ENCODE data around the gene P3H3. TPM values are rescaled to one million over a fixed set of nuclear protein-coding genes. Genes with fewer than 3 reads are reported as not detected.

The P3H3 gene
- total RNA-seq, 4 donors from 2014 or later, result 0.66 to 4.7 (median 1.5) TPM

DNA sequence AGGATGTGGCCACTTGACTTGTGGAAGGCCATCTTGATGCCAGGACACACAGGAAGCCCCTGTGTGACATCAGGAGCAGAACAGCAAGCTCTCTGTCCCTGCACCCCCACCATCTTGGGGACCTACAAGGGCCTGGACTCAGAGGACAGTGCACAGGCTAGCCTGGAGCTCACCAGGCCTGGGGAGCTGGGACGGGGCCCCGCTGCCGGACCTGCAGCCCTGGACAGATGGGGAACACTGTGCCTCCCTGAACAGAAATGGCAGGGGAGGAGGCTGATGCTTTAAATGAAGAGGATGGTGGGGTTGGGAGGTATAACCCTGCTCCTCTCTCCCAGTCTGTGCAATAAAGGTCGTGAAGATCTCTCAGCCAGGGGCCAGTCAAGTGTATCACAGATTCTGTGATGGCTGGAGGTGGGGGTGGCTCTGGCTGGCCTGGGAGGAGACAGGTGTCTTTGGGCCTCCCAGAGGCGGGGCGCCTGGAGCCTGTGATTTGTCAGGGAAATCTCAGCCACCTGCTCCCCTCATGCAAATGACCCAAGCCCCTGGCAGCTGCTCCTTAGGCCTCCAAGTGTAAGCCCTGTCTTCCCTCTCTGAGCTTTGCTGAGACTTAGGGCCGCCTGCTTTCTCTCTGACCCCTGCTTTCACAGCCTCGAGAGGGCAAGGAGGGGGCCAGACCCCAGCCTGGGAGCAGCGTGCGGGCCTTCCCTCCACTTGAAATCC is 11.4 kb downstream of the P3H3 start:
- no peak for DNase-seq
- ATAC-seq, result no peak
- in situ Hi-C loops (cut with MboI; ENCODE audit: low sequenced_read_pairs in 4 of 4), result loop anchor here in 1 of 4 donors (10.0 kb wide), 1 partner anchor 105 kb away; no protein-coding TSS in a partner anchor
- H3K36me3 ChIP-seq, result no peaks in the 10 kb centered on the region
- H3K9me3 ChIP-seq, result no peaks in the 10 kb centered on the region
- no peaks in the 10 kb centered on the region for H3K27me3 ChIP-seq
- intact Hi-C loops (cut with DNase I; ENCODE audit: low total_unique reads), result no loop called here
- TF ChIP-seq, protein P1, sequence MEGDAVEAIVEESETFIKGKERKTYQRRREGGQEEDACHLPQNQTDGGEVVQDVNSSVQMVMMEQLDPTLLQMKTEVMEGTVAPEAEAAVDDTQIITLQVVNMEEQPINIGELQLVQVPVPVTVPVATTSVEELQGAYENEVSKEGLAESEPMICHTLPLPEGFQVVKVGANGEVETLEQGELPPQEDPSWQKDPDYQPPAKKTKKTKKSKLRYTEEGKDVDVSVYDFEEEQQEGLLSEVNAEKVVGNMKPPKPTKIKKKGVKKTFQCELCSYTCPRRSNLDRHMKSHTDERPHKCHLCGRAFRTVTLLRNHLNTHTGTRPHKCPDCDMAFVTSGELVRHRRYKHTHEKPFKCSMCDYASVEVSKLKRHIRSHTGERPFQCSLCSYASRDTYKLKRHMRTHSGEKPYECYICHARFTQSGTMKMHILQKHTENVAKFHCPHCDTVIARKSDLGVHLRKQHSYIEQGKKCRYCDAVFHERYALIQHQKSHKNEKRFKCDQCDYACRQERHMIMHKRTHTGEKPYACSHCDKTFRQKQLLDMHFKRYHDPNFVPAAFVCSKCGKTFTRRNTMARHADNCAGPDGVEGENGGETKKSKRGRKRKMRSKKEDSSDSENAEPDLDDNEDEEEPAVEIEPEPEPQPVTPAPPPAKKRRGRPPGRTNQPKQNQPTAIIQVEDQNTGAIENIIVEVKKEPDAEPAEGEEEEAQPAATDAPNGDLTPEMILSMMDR (IDR thresholded peaks at IDR 0.05 in 4 of 5, conservative IDR thresholded peaks at IDR 0.05 in 1 of 5), result no peak
- no peak for TF ChIP-seq POLR2A (IDR thresholded peaks at IDR 0.05)
- H3K4me3 ChIP-seq, result no peak overlapping the region
- no peaks in the 10 kb centered on the region for H3K4me1 ChIP-seq
- H3K27ac ChIP-seq, result no peak overlapping the region

DNA sequence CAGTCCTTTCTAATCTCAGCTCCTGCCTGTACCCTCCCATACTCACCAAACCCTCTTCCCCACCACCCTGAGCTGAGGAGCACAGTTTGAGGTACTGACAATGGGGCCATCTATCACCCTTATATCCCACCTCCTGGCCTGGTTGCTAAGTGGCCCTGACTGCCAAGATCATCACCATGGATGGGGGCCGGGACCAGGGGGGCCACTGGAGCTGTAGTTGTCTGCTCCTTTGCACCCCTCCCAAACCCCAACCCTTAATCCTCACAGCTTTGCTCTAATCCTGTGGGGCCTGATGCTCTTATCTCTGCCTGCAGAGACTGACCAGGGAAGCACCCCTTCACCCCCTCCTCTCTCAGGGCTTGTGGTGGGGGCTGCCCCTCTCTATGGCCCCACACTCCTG is 12.1 kb downstream of the P3H3 start:
- TF ChIP-seq POLR2A (IDR thresholded peaks at IDR 0.05), result no peak
- TF ChIP-seq, protein P1 (IDR thresholded peaks at IDR 0.05 in 4 of 5, conservative IDR thresholded peaks at IDR 0.05 in 1 of 5), result no peak
- Histone ChIP-seq H3K27me3 (no peaks in the 10 kb centered on the region), H3K9me3 (no peaks in the 10 kb centered on the region), H3K4me1 (no peaks in the 10 kb centered on the region), H3K27ac (no peak overlapping the region), H3K36me3 (no peaks in the 10 kb centered on the region), H3K4me3 (no peak overlapping the region)
- DNase-seq, result no peak
- intact Hi-C loops (cut with DNase I; ENCODE audit: low total_unique reads) (no loop called here), in situ Hi-C loops (cut with MboI; ENCODE audit: low sequenced_read_pairs in 4 of 4) (loop anchor here in 1 of 4 donors (10.0 kb wide), 1 partner anchor 106 kb away; no protein-coding TSS in a partner anchor)
- no peak for ATAC-seq

DNA sequence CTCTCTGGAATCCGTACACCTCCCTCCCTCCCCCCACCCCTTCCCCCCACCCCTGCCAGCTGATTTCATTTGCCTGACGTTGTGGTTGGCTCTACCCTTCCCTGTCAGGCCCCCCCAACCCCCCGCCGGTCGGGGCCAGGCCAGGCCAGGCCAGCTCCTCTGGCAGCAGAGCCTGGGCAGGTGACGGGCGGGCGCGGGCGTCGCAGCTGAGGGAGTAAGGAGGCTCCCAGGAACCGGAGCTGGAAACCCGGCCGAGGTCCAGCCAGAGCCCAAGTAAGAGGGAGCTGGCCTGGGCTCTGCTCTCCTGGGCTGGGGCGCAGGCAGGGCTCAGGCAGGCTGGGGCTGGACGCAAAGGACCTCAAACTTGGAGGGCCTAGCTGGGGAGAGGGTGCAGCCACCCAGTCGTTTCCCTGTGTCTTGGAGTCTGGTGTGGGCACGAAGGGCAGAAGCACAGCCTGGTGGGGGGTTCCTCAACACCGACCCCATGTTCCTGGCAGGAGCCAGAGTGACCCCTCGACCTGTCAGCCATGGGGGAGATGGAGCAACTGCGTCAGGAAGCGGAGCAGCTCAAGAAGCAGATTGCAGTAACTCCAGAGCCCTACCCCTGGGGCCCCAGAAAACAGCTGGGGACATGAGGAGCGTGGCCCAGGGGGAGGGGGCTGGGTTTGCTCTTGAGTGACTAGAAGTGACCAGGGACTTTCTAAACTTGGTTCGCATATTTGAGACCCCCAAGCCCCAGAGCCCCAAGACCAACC is 12.7 kb downstream of the P3H3 start, which contains the start of gene GNB3:
Gene GNB3, plus strand, starts transcription at position 165 of the 755 bp plus-strand sequence. Its CDS starts 363 bp downstream, at position 528.
- ATAC-seq (no peak), DNase-seq (no peak)
- H3K9me3 ChIP-seq, result no peaks in the 10 kb centered on the region
- no peaks in the 10 kb centered on the region for H3K4me1 ChIP-seq
- H3K27me3 ChIP-seq, result no peaks in the 10 kb centered on the region
- TF ChIP-seq, protein P1 (IDR thresholded peaks at IDR 0.05 in 4 of 5, conservative IDR thresholded peaks at IDR 0.05 in 1 of 5), result no peak
- TF ChIP-seq POLR2A (IDR thresholded peaks at IDR 0.05), result no peak
- intact Hi-C loops (cut with DNase I; ENCODE audit: low total_unique reads), result no loop called here
- in situ Hi-C loops (cut with MboI; ENCODE audit: low sequenced_read_pairs in 4 of 4), result loop anchor here in 1 of 4 donors (10.0 kb wide), 1 partner anchor 106 kb away; no protein-coding TSS in a partner anchor
- H3K4me3 ChIP-seq, result no peak within 1 kb of the TSS
- H3K36me3 ChIP-seq, result no peaks in the 10 kb centered on the region
- H3K27ac ChIP-seq, result no peak within 1 kb of the TSS

DNA sequence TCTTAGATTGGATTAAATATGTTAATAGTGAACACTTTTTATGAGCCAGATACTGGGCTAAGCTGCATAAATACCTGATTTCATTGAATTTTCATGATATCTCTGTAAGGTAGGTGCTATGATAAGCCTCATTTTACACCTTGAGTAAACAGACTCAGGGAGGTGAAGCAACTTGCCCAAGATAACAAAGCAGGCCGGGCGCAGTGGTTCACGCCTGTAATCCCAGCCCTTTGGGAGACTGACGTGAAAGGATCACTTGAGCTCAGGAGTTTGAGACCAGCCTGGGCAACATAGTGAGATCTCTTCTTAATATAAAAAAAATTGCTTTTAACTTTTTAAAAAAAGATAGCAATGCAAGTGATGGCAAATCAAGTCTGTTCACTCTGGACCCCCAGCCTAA is 13.9 kb downstream of the P3H3 start:
- no peak overlapping the region for H3K4me3 ChIP-seq
- H3K4me1 ChIP-seq, result no peaks in the 10 kb centered on the region
- no peak for DNase-seq
- no peaks in the 10 kb centered on the region for H3K27me3 ChIP-seq
- in situ Hi-C loops (cut with MboI; ENCODE audit: low sequenced_read_pairs in 4 of 4) (loop anchor here in 1 of 4 donors (10.0 kb wide), 1 partner anchor 107 kb away; no protein-coding TSS in a partner anchor), intact Hi-C loops (cut with DNase I; ENCODE audit: low total_unique reads) (no loop called here)
- TF ChIP-seq, protein P1 (IDR thresholded peaks at IDR 0.05 in 4 of 5, conservative IDR thresholded peaks at IDR 0.05 in 1 of 5), result no peak
- no peak for TF ChIP-seq POLR2A (IDR thresholded peaks at IDR 0.05)
- H3K36me3 ChIP-seq, result no peaks in the 10 kb centered on the region
- no peak overlapping the region for H3K27ac ChIP-seq
- ATAC-seq, result no peak
- no peaks in the 10 kb centered on the region for H3K9me3 ChIP-seq
